ENCODE data around the gene PCDH8. TPM values are rescaled to one million over a fixed set of nuclear protein-coding genes. Genes with fewer than 3 reads are reported as not detected.

PCDH8 gene
- not detected in 2 replicates for total RNA-seq

GRCh38 chr13:52848455-52849195, at the start of gene PCDH8:
PCDH8 (minus strand) TSS chr13:52848640; CDS start chr13:52848436, 204 bp downstream.

Small RNA genes within 50 kb of the gene (small RNA-seq; reads per million reads assigned to genes)
- gene MIR759: not detected

Other genes with a start within 250 kb of the PCDH8 start
- gene HNRNPA1L2, start 206.2 kb downstream of the PCDH8 start, total RNA-seq: 2.2 and 2.4 TPM in 2 replicates
- gene SUGT1, start 195.8 kb downstream of the PCDH8 start, total RNA-seq: 32.8 and 37.9 TPM in 2 replicates
- not detected in 2 replicates for gene CNMD, start 108.8 kb downstream of the PCDH8 start, total RNA-seq
- gene OLFM4, start 180.2 kb upstream of the PCDH8 start, total RNA-seq: not detected in 2 replicates